RWPE2 (cell line): Measurements from ENCODE around the gene LY6G6F.

Source experiments
- ATAC-seq: fragments of 200-7000 bp; cut with Tn5 transposase; 3 replicates; pipeline ENCODE4 v1.9.1; 2021; ENCODE audit warnings: low read depth
- DNase-seq: peaks from one replicate; pipeline ENCODE4 v3.0.0-alpha.2; 2020; ENCODE audit warnings: low spot score
- H3K27ac ChIP-seq: fragments of 450-650 bp; 2 replicates; pipeline ENCODE4 v1.5.1; 2017; ENCODE audit warnings: mild to moderate bottlenecking; ENCODE audit not compliant: poor library complexity, severe bottlenecking
- H3K27me3 ChIP-seq: fragments of 250-450 bp; sonication (Bioruptor Pico); 2 replicates; pipeline ENCODE4 v1.5.1; 2021; ENCODE audit warnings: mild to moderate bottlenecking, moderate library complexity; ENCODE audit not compliant: insufficient read depth, poor library complexity, severe bottlenecking
- H3K36me3 ChIP-seq: fragments of 250-450 bp; sonication (Bioruptor Pico); 2 replicates; pipeline ENCODE4 v1.5.1; 2020; ENCODE audit warnings: low read depth, mild to moderate bottlenecking, moderate library complexity
- H3K4me1 ChIP-seq: fragments of 250-450 bp; sonication (Bioruptor Pico); 2 replicates; pipeline ENCODE4 v1.5.1; 2021; ENCODE audit warnings: mild to moderate bottlenecking, moderate library complexity; ENCODE audit not compliant: insufficient read depth, poor library complexity, severe bottlenecking
- H3K4me3 ChIP-seq: fragments of 250-450 bp; sonication (Bioruptor Pico); 2 replicates; pipeline ENCODE4 v1.5.1; 2021; ENCODE audit warnings: mild to moderate bottlenecking, moderate library complexity; ENCODE audit not compliant: severe bottlenecking
- H3K9me3 ChIP-seq: fragments of 250-450 bp; sonication (Bioruptor Pico); 2 replicates; pipeline ENCODE4 v1.5.1; 2021; ENCODE audit warnings: mild to moderate bottlenecking, moderate library complexity; ENCODE audit not compliant: severe bottlenecking
- CTCF ChIP-seq: fragments of 450-650 bp; IDR thresholded peaks from one replicate; pipeline ENCODE4 v1.5.1; 2017; ENCODE audit warnings: mild to moderate bottlenecking, moderate library complexity; ENCODE audit not compliant: poor library complexity, severe bottlenecking

LY6G6F gene

DNA sequence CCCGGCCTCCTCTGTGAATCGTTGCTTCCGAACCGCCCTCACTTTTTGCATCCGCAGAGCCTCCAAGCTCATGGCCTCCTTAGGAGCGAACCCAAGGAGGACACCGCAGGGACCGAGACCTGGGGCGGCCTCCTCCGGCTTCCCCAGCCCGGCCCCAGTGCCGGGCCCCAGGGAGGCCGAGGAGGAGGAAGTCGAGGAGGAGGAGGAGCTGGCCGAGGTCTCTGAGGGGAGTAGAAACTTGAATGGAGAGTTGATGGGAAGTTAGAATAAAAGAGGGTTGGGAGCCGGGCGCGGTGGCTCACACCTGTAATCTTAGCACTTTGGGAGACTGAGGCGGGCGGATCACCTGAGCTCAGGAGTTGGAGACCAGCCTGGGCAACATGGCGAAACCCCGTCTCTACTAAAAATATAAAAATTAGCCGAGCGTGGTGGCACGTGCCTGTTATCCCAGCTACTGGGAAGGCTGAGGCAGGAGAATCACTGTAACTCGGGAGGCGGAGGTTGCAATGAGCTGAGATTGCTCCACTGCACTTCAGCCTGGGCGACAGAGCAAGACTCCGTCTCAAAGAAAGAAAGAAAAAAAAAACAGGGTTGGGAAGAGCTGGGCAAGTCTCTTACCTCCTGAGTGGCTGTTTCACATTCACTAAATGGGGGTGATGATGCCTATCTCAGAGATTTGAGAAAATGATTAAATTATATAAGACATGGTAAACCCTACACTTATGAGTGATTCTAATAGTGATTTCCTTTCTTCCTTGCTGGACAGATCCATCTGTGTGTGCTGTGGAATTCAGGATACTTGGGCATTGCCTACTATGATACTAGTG, 33.9 kb downstream of the LY6G6F start:
- no peak for TF ChIP-seq CTCF
- Histone ChIP-seq H3K27me3 (no peaks in the 10 kb centered on the region), H3K4me3 (peak overlapping the region; percentile 61), H3K36me3 (peaks cover 32% of the 10 kb centered on the region), H3K4me1 (peaks cover 28% of the 10 kb centered on the region), H3K9me3 (no peaks in the 10 kb centered on the region), H3K27ac (peak overlapping the region; percentile 93)
- DNase-seq (no peak), ATAC-seq (no peak)

GRCh38 chr6:31741815-31742214, 35.1 kb downstream of the LY6G6F start:
- H3K27me3 ChIP-seq, result no peaks in the 10 kb centered on the region
- H3K27ac ChIP-seq, result no peak overlapping the region
- H3K9me3 ChIP-seq, result no peaks in the 10 kb centered on the region
- H3K4me3 ChIP-seq, result no peak overlapping the region
- H3K36me3 ChIP-seq, result peaks cover 37% of the 10 kb centered on the region
- no peak for TF ChIP-seq CTCF
- ATAC-seq (no peak), DNase-seq (no peak)
- peaks cover 24% of the 10 kb centered on the region for H3K4me1 ChIP-seq

GRCh38 chr6:31742894-31743293, 36.2 kb downstream of the LY6G6F start:
- Histone ChIP-seq H3K9me3 (no peaks in the 10 kb centered on the region), H3K4me3 (no peak overlapping the region), H3K27me3 (no peaks in the 10 kb centered on the region), H3K27ac (no peak overlapping the region), H3K36me3 (peaks cover 43% of the 10 kb centered on the region), H3K4me1 (peaks cover 16% of the 10 kb centered on the region)
- ATAC-seq, result no peak
- DNase-seq, result no peak
- no peak for TF ChIP-seq CTCF

- Histone ChIP-seq H3K4me3 (no peak overlapping the region), H3K27ac (no peak overlapping the region), H3K9me3 (no peaks in the 10 kb centered on the region), H3K27me3 (no peaks in the 10 kb centered on the region), H3K36me3 (peaks cover 44% of the 10 kb centered on the region), H3K4me1 (peaks cover under 1% of the 10 kb centered on the region)
- DNase-seq, result no peak
- no peak for ATAC-seq
- no peak for TF ChIP-seq CTCF
Observed at GRCh38 chr6:31744422-31744821, 37.8 kb downstream of the LY6G6F start.
